Smooth muscle cell (in vitro differentiated cells): Measurements from ENCODE around the gene LAG3. TPM values are rescaled to one million over a fixed set of nuclear protein-coding genes. Genes with fewer than 3 reads are reported as not detected.
A peak's percentile ranks its signal among the peaks of the same experiment; 100 is the strongest.

Experiments
- DNase-seq: peaks from one replicate; lab custom pipeline; 2025; ENCODE audit not compliant: unreplicated experiment; lab: John Stamatoyannopoulos, UW
- H2AFZ ChIP-seq: fragments of 200-600 bp; sonication (generic); 2 replicates; pipeline ENCODE4 v1.6.0; 2016; ENCODE audit warnings: antibody characterized with exemption, low read depth, mild to moderate bottlenecking
- H3F3A ChIP-seq: fragments of 200-600 bp; sonication (generic); 2 replicates; pipeline ENCODE4 v1.6.0; 2017; ENCODE audit warnings: antibody characterized with exemption, low read depth
- H3K27ac ChIP-seq: fragments of 200-600 bp; sonication (generic); 2 replicates; pipeline ENCODE4 v1.5.1; 2016; ENCODE audit warnings: low read depth, mild to moderate bottlenecking
- H3K27me3 ChIP-seq: fragments of 200-600 bp; sonication (generic); 2 replicates; pipeline ENCODE4 v1.6.1; 2016; ENCODE audit warnings: low read depth, mild to moderate bottlenecking
- H3K36me3 ChIP-seq: fragments of 200-600 bp; sonication (generic); 2 replicates; pipeline ENCODE4 v1.5.1; 2016; ENCODE audit warnings: low read depth
- H3K4me1 ChIP-seq: fragments of 200-600 bp; sonication (generic); 2 replicates; pipeline ENCODE4 v1.5.1; 2016; ENCODE audit warnings: low read depth
- H3K4me2 ChIP-seq: fragments of 200-600 bp; sonication (generic); 2 replicates; pipeline ENCODE4 v1.6.0; 2016; ENCODE audit warnings: mild to moderate bottlenecking
- H3K4me3 ChIP-seq: fragments of 200-600 bp; sonication (generic); 2 replicates; pipeline ENCODE4 v1.5.1; 2016; ENCODE audit warnings: mild to moderate bottlenecking
- H3K79me2 ChIP-seq: fragments of 200-600 bp; sonication (generic); 2 replicates; pipeline ENCODE4 v1.6.0; 2016; ENCODE audit warnings: low read depth, mild to moderate bottlenecking
- H3K9ac ChIP-seq: fragments of 200-600 bp; sonication (generic); 2 replicates; pipeline ENCODE4 v1.6.0; 2016; ENCODE audit warnings: low read depth
- H3K9me3 ChIP-seq: fragments of 200-600 bp; sonication (generic); replicated peaks from 2 replicates; pipeline ENCODE4 v1.5.1; 2016; ENCODE audit warnings: low read depth
- H4K20me1 ChIP-seq: fragments of 200-600 bp; sonication (generic); 2 replicates; pipeline ENCODE4 v1.6.0; 2016; ENCODE audit warnings: low read depth
- CTCF ChIP-seq: fragments of 200-600 bp; sonication (generic); IDR thresholded peaks from 2 replicates; pipeline ENCODE4 v1.5.1; 2017; ENCODE audit warnings: borderline replicate concordance, mild to moderate bottlenecking, antibody characterized with exemption; ENCODE audit not compliant: insufficient read depth, poor library complexity, severe bottlenecking
- WGBS: methylation state at CpG from one replicate; pipeline ENCODE4 v1.1.7; 2016; ENCODE audit warnings: low lambda C conversion rate; 5-methylcytosine and 5-hydroxymethylcytosine counted together
- polyA plus RNA-seq: library from polyadenylated mRNA; unstranded; fragments of >200 nt; fragmentation: Nextera tagmentation; extraction: Ambion mirVana; gene quantifications from 2 replicates; pipeline ENCODE4 v1.2.1, GENCODE V29; 2016
- total RNA-seq: library from RNA; depleted of rRNA; stranded (reverse); fragments of >200 nt; gene quantifications from 2 replicates; pipeline ENCODE4 v1.2.3, GENCODE V29; 2014

The LAG3 gene
- total and polyA plus RNA-seq, 2 experiments from 2014 or later, result 0.18 to 1.7 TPM

- no peak overlapping the region for H3K4me2 ChIP-seq
- no peaks in the 10 kb centered on the region for H3F3A ChIP-seq
- H3K4me1 ChIP-seq, result peaks cover 35% of the 10 kb centered on the region
- no peak for DNase-seq
- no peak overlapping the region for H3K27ac ChIP-seq
- no peak for TF ChIP-seq CTCF
- H3K4me3 ChIP-seq, result no peak overlapping the region
- no peak overlapping the region for H3K9ac ChIP-seq
- no peaks in the 10 kb centered on the region for H3K79me2 ChIP-seq
- WGBS, result 94% methylated on average over 5 of the region's 5 CpGs
- H2AFZ ChIP-seq, result no peak overlapping the region
- H3K36me3 ChIP-seq, result no peaks in the 10 kb centered on the region
- H3K9me3 ChIP-seq, result no peaks in the 10 kb centered on the region
- H4K20me1 ChIP-seq, result no peaks in the 10 kb centered on the region
- peaks cover 7% of the 10 kb centered on the region for H3K27me3 ChIP-seq
Measured at GRCh38 chr12:6777386-6777785, 5.1 kb downstream of the LAG3 start.

GRCh38 chr12:6778217-6778573, 5.9 kb downstream of the LAG3 start:
- Histone ChIP-seq H4K20me1 (no peaks in the 10 kb centered on the region), H2AFZ (peak overlapping the region; percentile 41), H3K9ac (no peak overlapping the region), H3K9me3 (no peaks in the 10 kb centered on the region), H3K27me3 (peaks cover 4% of the 10 kb centered on the region), H3F3A (no peaks in the 10 kb centered on the region), H3K27ac (no peak overlapping the region), H3K36me3 (no peaks in the 10 kb centered on the region), H3K79me2 (no peaks in the 10 kb centered on the region), H3K4me1 (peaks cover 27% of the 10 kb centered on the region), H3K4me3 (peak overlapping the region; percentile 53), H3K4me2 (peak overlapping the region; percentile 89)
- no peak for TF ChIP-seq CTCF
- 29% methylated on average over 14 of the region's 14 CpGs for WGBS
- no peak for DNase-seq

- peak; percentile 83 for DNase-seq
- H3K79me2 ChIP-seq, result no peaks in the 10 kb centered on the region
- H2AFZ ChIP-seq, result peak overlapping the region; percentile 41
- H3K27me3 ChIP-seq, result no peaks in the 10 kb centered on the region
- H3K4me3 ChIP-seq, result peak overlapping the region; percentile 53
- H3K27ac ChIP-seq, result no peak overlapping the region
- H3K36me3 ChIP-seq, result no peaks in the 10 kb centered on the region
- no peaks in the 10 kb centered on the region for H3K9me3 ChIP-seq
- WGBS, result 10% methylated on average over 30 of the region's 35 CpGs
- no peak overlapping the region for H3K9ac ChIP-seq
- peak overlapping the region; percentile 89 for H3K4me2 ChIP-seq
- TF ChIP-seq CTCF, result peak; percentile 88
- H4K20me1 ChIP-seq, result no peaks in the 10 kb centered on the region
- no peaks in the 10 kb centered on the region for H3F3A ChIP-seq
- H3K4me1 ChIP-seq, result peaks cover 21% of the 10 kb centered on the region
Measured at GRCh38 chr12:6778574-6779550, 6.5 kb downstream of the LAG3 start.
